ENCODE results near the gene FLCN. TPM values are rescaled to one million over a fixed set of nuclear protein-coding genes. Genes with fewer than 3 reads are reported as not detected.

The FLCN gene
- total RNA-seq, 1 experiment from 2014 or later: 71.6 TPM

GRCh38 chr17:17241656-17242055 lies 4.7 kb upstream of the FLCN start:
- DNase-seq (ENCODE audit: low read depth, low spot score): no peak
- CTCF ChIA-PET: no interaction called here
- POLR2A ChIA-PET: no interaction called here
- BruUV-seq (replicated peaks): no TSS peak
- H3K27ac ChIP-seq (ENCODE audit: low read length): no peak overlapping the region
- peaks cover 4% of the 10 kb centered on the region for H3K36me3 ChIP-seq (ENCODE audit: control insufficient read depth, insufficient read depth, low read length)
- in situ Hi-C loops (cut with HindIII; ENCODE audit: low pct_unique_long_range_greater_than_20kb, low sequenced_read_pairs): no loop called here
- H3K27me3 ChIP-seq (ENCODE audit: control insufficient read depth, insufficient read depth, low read length): no peaks in the 10 kb centered on the region
- ATAC-seq: no peak
- H3K4me1 ChIP-seq (ENCODE audit: control insufficient read depth, insufficient read depth, low read length): peaks cover 3% of the 10 kb centered on the region; the same call in 1 of the 2 replicates
- TF ChIP-seq SIN3A (IDR thresholded peaks at IDR 0.05; ENCODE audit: borderline replicate concordance, insufficient read depth, low read depth, low read length) (no peak), TCF7L2 (IDR thresholded peaks at IDR 0.05; ENCODE audit: low read depth, low read length) (no peak), POLR2AphosphoS5 (IDR thresholded peaks at IDR 0.05; ENCODE audit: low read depth, low read length) (no peak), CTCF (IDR thresholded peaks at IDR 0.05) (no peak), REST (IDR thresholded peaks at IDR 0.05; ENCODE audit: insufficient read depth in 1 of 2, low read depth in 2 of 2, low read length in 1 of 2) (no peak)
- no peak overlapping the region for H3K4me3 ChIP-seq (ENCODE audit: low read depth in 2 of 2, low read length in 2 of 2)
- intact Hi-C loops (cut with micrococcal nuclease; ENCODE audit: unreplicated experiment): no loop called here
- no peaks in the 10 kb centered on the region for H3K9me3 ChIP-seq (ENCODE audit: control insufficient read depth, insufficient read depth, low read depth, low read length)

GRCh38 chr17:17239832-17240231 lies 2.9 kb upstream of the FLCN start:
- Histone ChIP-seq H3K36me3 (ENCODE audit: control insufficient read depth, insufficient read depth, low read length) (no peaks in the 10 kb centered on the region), H3K27ac (ENCODE audit: low read length) (no peak overlapping the region), H3K27me3 (ENCODE audit: control insufficient read depth, insufficient read depth, low read length) (no peaks in the 10 kb centered on the region), H3K4me1 (ENCODE audit: control insufficient read depth, insufficient read depth, low read length) (peaks cover 3% of the 10 kb centered on the region; the same call in 1 of the 2 replicates), H3K4me3 (ENCODE audit: low read depth in 2 of 2, low read length in 2 of 2) (no peak overlapping the region), H3K9me3 (ENCODE audit: control insufficient read depth, insufficient read depth, low read depth, low read length) (no peaks in the 10 kb centered on the region)
- in situ Hi-C loops (cut with HindIII; ENCODE audit: low pct_unique_long_range_greater_than_20kb, low sequenced_read_pairs): no loop called here
- ChIA-PET CTCF (no interaction called here), POLR2A (interaction anchor here (0.7 kb wide), 1 partner anchor 75 kb away, joined by 3 read pairs; no protein-coding TSS in a partner anchor)
- TF ChIP-seq POLR2AphosphoS5 (IDR thresholded peaks at IDR 0.05; ENCODE audit: low read depth, low read length) (no peak), SIN3A (IDR thresholded peaks at IDR 0.05; ENCODE audit: borderline replicate concordance, insufficient read depth, low read depth, low read length) (no peak), CTCF (IDR thresholded peaks at IDR 0.05) (no peak), REST (IDR thresholded peaks at IDR 0.05; ENCODE audit: insufficient read depth in 1 of 2, low read depth in 2 of 2, low read length in 1 of 2) (no peak), TCF7L2 (IDR thresholded peaks at IDR 0.05; ENCODE audit: low read depth, low read length) (no peak)
- no peak for ATAC-seq
- BruUV-seq (replicated peaks): no TSS peak
- no peak for DNase-seq (ENCODE audit: low read depth, low spot score)
- intact Hi-C loops (cut with micrococcal nuclease; ENCODE audit: unreplicated experiment): no loop called here

All from Panc1 (cell line).